ENCODE data around the gene SIX2. TPM values are rescaled to one million over a fixed set of nuclear protein-coding genes. Genes with fewer than 3 reads are reported as not detected.

The SIX2 gene
- total and polyA plus RNA-seq, 9 of the 15 experiments (the other 6 are each of a cell fraction or from before 2014, with no cell fraction given): not detected

DNA sequence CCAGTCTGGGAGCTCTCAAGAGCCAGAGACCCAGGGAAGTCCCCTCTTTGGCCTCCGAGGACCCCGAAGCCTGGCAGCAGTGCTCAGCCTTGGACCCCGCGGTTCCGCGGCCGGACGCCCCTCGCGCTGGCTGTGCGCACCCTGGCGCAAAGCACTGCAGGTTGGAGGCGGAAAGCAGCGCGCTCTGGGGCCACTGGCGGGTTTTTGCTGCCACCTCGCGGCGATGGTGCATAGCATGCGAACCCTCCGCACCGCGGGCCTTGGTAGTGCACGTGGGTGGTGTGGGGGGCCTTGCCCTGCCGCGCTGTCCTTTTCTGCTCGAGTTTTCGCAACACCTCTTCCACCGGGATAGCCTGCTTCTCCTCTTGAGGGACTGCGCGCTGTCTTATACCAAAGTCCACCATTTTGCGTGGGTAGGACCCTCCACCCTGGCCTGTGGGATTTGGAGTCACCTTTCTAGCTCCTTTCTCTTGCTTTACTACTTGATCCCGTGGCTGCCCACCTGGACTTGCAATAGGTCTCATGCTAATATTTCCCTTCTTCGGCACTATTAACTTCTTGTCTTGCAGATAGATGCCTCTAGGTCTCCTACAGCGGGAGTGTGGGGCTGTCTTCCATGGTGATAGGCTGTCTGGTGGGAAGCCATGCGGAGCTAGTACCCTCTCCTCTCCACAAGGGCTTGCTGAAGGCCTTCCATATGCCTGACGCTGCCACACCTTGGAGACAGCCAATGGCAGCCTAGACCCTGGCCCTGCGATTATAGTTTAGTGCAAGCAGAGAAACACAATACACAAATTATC, 53.5 kb downstream of the SIX2 start (continued):
- TF ChIP-seq SIRT6 (IDR thresholded peaks at IDR 0.05; ENCODE audit: low read depth, low read length): no peak

Other genes starting within 250 kb of the SIX2 start
- gene SIX3, start 67.8 kb downstream of the SIX2 start, total RNA-seq (2014; rRNA removed): not detected in 2 replicates
- not detected in 2 replicates for gene SIX3, start 67.8 kb downstream of the SIX2 start, total RNA-seq (2014; rRNA removed; fragmentation: Illumina TruSeq; extraction: Trizol)
- not detected in 2 replicates for gene SIX3, start 67.8 kb downstream of the SIX2 start, total RNA-seq (2015; rRNA removed; fragmentation: Illumina TruSeq; extraction: Trizol)
- gene SIX3, start 67.8 kb downstream of the SIX2 start, total RNA-seq (2021): not detected in 2 replicates
- gene SIX3, start 67.8 kb downstream of the SIX2 start, polyA plus RNA-seq (2011; rRNA removed): not detected in 2 replicates
- gene SIX3, start 67.8 kb downstream of the SIX2 start, polyA plus RNA-seq (2014; fragmentation: Illumina TruSeq; extraction: Trizol): not detected in 2 replicates
- not detected for gene SIX3, start 67.8 kb downstream of the SIX2 start, polyA plus RNA-seq (2014; fragmentation: Nextera tagmentation; extraction: Ambion mirVana)
- not detected in 2 replicates for gene SIX3, start 67.8 kb downstream of the SIX2 start, polyA plus RNA-seq (2014; rRNA removed)

Data from K562 (cell line).